C4-2B (cell line): ENCODE measurements around the gene CACNA1B.
"Not testable (repeated sequence)": the region's sequence is repeated elsewhere in the genome, so short reads cannot be mapped to it uniquely, and the experiment has no call there.

Source experiments
- H3K27ac ChIP-seq: fragments of 450-650 bp; 2 replicates; pipeline ENCODE4 v1.5.1; 2017
- CTCF ChIP-seq: fragments of 450-650 bp; conservative IDR thresholded peaks from 2 replicates; pipeline ENCODE4 v1.5.1; 2017; ENCODE audit warnings: mild to moderate bottlenecking
- ZFX ChIP-seq: fragments of 450-650 bp; IDR thresholded peaks from 2 replicates; pipeline ENCODE4 v1.6.1; 2017

Gene CACNA1B

GRCh38 chr9:137882506-137882821 lies 4.9 kb downstream of the CACNA1B start:
- no peak overlapping the region for H3K27ac ChIP-seq
- no peak for TF ChIP-seq ZFX
- TF ChIP-seq CTCF: no peak

- H3K27ac ChIP-seq: not testable (repeated sequence)
These were observed 6.4 kb downstream of the CACNA1B start for GRCh38 chr9:137883977-137884376.

- not testable (repeated sequence) for H3K27ac ChIP-seq
These were observed 7.0 kb downstream of the CACNA1B start for GRCh38 chr9:137884547-137884946.

- H3K27ac ChIP-seq: not testable (repeated sequence)
These were observed 7.5 kb downstream of the CACNA1B start for GRCh38 chr9:137885121-137885520.

GRCh38 chr9:137888621-137889020 lies 11.0 kb downstream of the CACNA1B start:
- not testable (repeated sequence) for H3K27ac ChIP-seq

GRCh38 chr9:137889966-137890365 lies 12.4 kb downstream of the CACNA1B start:
- H3K27ac ChIP-seq: not testable (repeated sequence)

GRCh38 chr9:137890768-137891587 lies 13.4 kb downstream of the CACNA1B start:
- not testable (repeated sequence) for H3K27ac ChIP-seq

- H3K27ac ChIP-seq: no peak overlapping the region
These were observed 14.2 kb downstream of the CACNA1B start for GRCh38 chr9:137891588-137892423.

GRCh38 chr9:137892424-137893191 lies 15.0 kb downstream of the CACNA1B start:
- H3K27ac ChIP-seq: no peak overlapping the region
- TF ChIP-seq ZFX (no peak), CTCF (no peak)

More at GRCh38 chr9:137891588-137892423, 14.2 kb downstream of the CACNA1B start:
- TF ChIP-seq ZFX (no peak), CTCF (no peak)

- no peak for TF ChIP-seq ZFX
- no peak for TF ChIP-seq CTCF
- no peak overlapping the region for H3K27ac ChIP-seq
These were observed 16.1 kb downstream of the CACNA1B start for GRCh38 chr9:137893670-137894069.
